Stimulated activated CD4-positive, alpha-beta T cell treated with anti-CD3 and anti-CD28 coated beads, Interleukin-2, amount 100 ng/mL, for 24 hours (primary cell): ENCODE results near the gene PRDM16.

ENCODE experiments used
- DNase-seq, 2 donors: peaks; one replicate each; pipeline ENCODE4 v3.0.0-alpha.2; 2020

The PRDM16 gene

GRCh38 chr1:3250624-3251023 lies 181.6 kb downstream of the PRDM16 start:
- no peak for DNase-seq

DNA sequence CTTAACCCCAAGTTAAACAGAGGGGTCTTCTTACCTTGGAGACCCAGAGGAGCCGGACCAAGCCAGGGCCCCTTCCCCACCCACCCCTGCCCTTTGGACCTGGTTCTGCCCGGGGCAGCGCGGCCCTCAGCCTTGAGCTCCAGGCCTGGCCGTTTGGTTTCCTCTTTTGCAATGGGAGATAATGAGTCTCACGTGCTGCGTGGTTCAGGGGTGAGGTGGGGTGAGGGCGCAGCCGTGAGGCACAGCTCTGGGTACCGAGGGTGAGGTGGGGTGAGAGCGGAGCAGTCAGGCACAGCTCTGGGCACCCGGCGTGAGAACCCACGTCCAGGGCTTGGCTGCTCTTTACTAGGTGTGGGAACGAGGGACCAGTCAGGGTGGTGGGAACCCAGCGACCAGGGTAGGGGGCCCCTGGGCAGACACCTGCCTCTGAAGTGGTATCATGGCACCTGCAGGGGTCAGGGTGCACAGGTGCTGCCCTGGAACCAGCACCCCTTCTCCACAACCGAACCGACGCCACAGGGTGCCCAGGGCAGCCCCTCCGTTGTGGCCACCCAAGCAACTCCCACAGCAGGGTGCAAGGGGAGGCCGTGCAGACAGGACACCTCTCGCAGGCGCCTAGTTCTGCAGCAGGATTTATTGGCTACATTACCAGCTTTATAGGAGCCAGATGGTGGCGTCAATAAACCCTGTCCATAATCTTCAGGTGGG lies 182.2 kb downstream of the PRDM16 start:
- no peak for DNase-seq

GRCh38 chr1:3251807-3252428 lies 182.9 kb downstream of the PRDM16 start:
- no peak for DNase-seq

DNA sequence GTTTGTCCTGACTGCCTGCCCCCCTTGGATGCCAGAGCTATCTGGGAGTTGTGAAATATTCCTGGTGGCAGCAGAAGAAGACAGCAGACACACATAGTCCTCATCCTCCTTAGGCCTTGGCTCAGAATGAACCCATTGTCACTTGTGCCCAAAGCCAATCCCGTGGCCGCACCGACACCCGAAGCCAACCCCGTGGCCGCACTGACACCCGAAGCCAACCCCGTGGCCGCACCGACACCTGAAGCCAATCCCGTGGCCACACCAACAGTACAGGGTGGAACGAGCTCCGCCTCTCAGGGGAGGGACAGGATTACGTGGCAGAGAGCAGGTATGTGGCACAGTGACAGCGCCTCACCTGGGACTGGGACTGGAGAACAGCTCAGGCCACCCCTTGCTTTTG lies 186.7 kb downstream of the PRDM16 start:
- DNase-seq = no peak

DNA sequence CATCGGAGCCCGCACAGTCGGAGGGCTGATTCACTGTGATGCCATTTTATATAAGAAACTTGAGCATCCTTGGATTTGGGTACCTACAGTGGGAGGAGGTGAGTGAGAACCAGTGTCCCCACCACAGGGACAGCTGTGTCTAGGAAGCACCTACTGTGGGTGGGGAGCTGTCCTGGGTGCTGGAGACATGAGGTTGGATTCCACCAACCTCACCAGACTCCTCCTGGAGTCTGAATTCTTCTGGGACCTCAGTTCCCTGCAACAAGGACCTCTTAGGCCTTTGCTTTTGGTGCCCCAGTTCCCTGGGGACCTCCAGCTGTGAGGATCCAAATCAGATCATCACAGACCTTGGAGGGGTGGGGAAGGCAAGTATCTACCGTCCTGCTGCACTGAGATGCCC lies 188.8 kb downstream of the PRDM16 start:
- DNase-seq = no peak

- DNase-seq = no peak
These were observed 189.5 kb downstream of the PRDM16 start for GRCh38 chr1:3258386-3259003.

DNA sequence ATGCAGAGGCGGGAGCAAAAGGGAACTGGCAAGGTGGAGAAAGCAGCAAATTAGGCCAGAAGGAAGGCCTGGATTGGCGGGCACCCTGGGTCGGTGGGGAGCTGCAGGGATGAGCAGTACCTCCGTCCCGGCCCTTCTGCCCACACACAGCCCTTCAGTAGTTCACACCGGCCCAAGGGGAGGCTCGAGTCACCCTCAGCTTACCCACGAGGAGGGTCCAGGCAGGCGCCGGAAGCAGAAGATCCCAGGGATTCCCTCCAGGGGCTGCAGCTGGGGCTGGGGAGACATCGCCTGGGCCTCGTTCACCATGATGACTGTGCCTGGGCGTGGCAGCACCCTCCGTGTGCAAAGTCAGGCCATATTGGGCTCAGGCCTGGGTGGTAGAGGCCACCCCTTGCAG lies 190.0 kb downstream of the PRDM16 start:
- no peak for DNase-seq

DNA sequence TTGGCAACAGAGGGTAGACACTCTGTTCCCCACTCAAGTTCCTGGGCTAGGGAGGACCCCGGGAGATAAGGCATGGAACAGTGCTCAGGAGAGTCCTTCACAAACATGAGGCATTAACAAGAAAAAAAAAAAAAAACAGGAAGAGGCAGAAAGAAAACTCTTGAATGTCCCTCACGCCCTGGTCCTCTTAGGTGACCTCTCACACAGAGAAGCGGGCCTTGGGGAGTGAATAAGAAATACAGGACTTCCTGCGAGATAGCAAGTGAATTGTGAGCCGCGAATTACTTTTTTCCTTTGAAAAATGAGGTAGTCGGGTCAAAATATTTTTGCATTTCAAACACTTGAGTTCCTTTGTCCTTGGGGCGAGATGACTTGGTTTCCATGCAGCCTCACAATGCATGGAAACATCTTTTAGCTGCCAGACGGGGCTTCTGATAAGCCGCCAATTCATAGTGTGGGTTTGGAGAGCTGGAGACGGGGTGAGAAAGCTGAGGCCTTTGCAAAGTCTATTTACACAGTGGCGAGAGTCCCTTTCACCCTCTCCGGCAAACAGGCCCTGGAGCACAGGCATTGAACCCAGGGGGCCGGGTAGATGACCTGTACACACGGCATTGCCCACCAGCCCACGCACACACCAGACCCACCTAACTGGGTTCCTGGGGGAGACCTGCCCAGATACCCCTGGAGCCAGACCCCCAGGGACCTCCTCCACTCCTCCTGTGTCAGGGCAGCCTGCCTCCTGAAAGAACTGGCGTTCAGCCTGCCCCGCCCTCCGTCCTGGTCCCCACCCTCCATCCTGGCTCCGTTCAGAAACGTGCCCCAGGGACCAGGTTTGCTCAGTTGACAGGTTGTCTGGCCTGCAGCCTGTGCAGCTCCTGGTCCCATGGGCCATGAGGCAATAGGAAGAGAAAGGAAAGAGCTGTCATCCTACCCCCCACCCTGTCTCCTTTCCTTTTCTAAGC lies 192.3 kb downstream of the PRDM16 start:
- DNase-seq = no peak

DNA sequence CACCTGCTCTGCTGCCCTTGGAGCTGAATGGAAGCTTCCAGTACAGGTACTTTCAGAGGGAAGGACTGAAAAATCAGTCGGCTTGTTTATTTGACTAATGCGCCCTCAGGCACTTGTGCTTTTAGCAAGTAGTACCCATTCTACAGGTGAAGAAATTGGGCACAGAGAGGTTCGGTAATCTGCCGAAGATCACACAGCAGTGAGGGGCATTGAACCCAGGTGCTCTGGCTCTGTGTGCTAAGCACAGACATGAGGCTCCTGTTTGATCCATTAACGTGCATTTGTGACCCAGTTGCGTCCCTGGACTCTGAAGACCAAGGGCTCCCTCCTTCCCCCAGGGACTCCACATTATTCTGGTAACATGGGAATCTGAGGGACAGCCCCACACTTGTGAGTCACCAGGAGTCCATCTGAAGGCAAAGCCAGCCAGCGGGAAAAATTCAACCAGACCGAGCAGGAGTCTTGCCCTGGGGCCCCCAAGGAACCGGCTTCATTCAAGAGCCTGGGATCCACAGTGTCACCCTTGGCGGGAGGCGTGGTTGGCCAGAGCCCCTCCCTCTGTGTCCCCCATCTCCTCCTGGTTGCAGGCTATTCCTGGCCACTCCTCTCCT lies 193.1 kb downstream of the PRDM16 start:
- no peak for DNase-seq

DNA sequence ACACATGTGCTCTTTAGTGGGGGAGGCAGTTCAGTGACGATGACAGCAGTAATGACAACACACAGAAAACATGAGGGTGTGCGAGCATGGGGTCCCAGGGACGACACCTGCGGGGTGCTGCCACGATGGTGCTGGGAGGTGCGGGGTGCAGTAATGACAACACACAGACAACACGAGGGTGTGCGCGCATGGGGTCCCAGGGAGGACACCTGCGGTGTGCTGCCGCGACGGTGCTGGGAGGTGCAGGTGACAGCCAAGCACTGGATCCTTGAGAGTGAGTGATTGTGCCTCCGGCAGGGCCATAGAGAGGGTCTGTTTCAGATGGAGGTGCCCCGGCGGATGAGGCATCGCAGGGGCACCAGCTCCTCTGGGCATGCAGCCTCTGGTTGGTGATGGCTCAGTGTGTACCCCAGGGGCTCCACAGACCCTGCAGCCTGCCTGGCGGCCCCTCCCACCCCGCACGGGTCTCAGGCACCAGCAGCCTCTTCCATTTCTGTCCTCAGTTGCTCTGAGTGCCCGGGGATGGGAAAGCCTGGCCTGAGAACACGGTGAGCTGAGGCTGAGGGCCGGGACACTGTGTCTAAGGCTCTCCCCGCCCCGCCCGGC lies 193.8 kb downstream of the PRDM16 start:
- DNase-seq = no peak

DNA sequence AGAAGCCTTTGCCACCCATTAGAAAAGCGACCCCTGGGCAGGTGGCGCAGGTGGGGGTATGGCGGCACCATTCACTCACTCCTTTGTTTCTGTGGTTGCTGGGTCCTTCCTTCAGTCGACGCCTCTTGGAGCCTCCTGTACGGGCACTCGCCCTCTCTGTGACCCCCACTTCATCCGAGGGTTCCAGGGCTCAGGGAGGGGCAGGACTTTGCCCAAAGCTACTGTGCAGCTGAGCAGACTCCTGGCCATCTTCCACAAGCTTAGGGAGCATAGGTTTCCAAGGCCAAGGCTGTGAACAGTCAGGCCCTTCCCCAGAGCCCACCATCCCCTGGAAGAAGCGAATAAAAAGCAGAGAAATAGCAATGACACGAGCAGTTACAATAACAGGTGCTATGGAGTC lies 194.8 kb downstream of the PRDM16 start:
- no peak for DNase-seq

GRCh38 chr1:3264456-3264855 lies 195.5 kb downstream of the PRDM16 start:
- DNase-seq = no peak

GRCh38 chr1:3265835-3266805 lies 197.1 kb downstream of the PRDM16 start:
- DNase-seq = no peak

GRCh38 chr1:3266870-3267549 lies 198.0 kb downstream of the PRDM16 start:
- DNase-seq = no peak

GRCh38 chr1:3267550-3268270 lies 198.7 kb downstream of the PRDM16 start:
- no peak for DNase-seq

GRCh38 chr1:3268281-3268680 lies 199.3 kb downstream of the PRDM16 start:
- no peak for DNase-seq

DNA sequence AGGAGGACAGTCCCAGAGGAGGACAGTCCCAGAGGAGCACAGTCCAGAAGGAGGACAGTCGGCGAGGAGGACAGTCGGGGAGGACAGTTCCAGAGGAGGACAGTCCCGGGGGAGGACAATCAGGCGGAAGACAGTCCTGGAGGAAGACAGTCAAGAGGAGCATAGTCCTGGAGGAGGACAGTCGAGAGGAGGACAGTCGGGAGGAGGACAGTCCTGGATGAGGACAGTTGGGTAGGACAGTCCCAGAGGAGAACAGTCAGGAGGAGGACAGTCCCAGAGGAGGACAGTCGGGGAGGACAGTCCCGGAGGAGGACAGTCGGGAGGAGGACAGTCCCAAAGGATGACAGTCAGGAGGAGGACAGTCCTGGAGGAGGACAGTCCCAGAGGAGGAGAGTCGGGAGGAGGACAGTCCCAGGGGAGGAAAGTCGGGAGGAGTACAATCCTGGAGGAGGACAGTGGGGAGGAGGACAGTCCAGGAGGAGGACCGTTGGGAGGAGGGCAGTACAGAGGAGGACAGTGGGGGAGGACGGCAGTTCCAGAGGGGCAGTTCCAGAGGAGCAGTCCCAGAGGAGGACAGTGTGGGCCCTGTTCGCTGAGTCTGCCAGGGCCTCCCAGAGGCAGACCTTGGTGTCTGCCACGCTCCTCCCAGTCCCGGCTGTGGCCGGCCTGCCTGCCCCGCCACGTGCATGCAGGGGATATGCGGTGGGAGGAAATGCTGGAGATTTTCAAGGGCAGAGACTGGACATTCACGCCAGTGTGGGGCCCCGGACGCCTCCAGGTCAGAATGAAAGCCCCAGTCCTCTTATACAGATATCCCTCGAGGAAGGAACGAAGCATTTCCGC lies 201.6 kb downstream of the PRDM16 start:
- no peak for DNase-seq

- no peak for DNase-seq
These were observed 202.9 kb downstream of the PRDM16 start for GRCh38 chr1:3271866-3272265.
